GM19043 (cell line): ENCODE measurements around the gene CNR1.
"Not testable (repeated sequence)": the region's sequence is repeated elsewhere in the genome, so short reads cannot be mapped to it uniquely, and the experiment has no call there.

ENCODE experiments used
- ATAC-seq: cut with Tn5 transposase; IDR thresholded peaks from one replicate; pipeline ENCODE4 v1.9.1; 2021; ENCODE audit warnings: low read depth; ENCODE audit not compliant: unreplicated experiment

The CNR1 gene

DNA sequence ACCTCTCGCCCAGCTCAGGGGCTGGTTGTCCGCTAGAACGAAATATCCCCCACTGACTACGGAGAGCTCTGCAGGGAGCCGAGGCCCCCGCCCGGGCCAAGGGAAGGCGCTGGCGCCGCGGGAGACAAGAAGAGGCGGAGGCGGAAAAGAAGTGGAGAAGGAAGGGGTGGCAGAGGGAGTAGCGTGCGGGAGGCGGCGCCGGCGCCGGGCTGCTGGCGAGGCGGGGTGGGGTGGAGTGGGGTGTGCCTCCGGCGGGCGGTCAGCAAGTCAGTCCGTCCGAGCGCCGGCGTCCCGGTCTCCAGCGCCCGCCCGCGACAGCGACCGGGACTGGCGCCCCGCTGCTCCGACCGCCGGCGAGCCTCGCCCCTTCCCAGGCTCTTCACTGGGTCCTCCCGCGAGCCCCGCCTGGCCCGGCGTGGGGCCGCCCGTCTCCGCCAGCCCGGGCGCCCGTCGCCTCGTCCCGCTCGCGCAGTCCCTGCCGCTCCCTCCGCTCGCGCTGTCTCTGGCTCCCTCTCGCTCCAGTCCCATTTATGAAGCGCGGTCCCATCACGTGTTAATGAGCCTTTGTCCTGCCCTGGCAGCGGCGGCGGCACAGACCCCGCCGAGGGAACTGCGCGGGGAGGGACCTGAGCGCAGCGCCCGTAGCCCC is at the start of gene CNR1:
Gene CNR1, minus strand, starts transcription at position 504 of the 649 bp plus-strand sequence. CDS start 21,073 bp downstream, outside the sequence.
- ATAC-seq: peak; percentile 40

DNA sequence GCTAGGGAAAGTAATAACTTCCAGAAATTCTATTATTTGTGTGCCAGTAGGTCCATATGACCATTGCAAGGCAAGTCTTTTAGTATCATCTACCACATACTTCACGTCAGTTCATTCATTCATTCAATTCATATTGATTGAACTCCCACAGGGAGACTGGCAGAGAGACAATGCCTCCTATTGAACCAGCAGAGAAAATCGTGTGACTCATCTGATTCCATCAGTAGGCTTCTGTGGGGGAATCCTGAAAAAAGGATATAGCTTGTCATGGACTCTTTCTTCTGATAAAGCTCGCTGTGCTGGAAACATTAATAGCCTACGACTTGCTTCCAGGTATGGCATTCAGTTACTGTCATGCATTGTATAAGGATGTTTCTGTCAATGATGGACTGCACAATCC is 45.3 kb upstream of the CNR1 start:
- ATAC-seq: no peak

DNA sequence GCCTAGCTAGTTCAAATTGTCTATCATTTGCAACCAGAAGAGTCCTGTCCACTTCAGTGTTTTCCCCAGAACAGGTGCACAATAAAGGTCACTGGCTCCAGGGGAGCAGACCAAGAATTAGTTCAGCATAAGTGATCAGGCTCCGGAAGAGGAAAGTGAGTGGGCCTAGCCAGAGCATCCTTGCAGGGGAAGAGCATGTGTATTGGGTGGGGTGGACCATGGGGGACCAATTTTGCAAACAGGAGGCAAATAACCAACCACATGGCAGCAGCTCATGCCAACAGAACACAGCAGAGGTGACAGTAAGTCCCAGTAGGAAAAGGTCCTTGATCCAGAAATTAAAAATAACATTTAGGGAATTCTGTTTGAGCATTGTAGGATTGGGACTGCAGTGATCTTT is 43.2 kb upstream of the CNR1 start:
- ATAC-seq: no peak

DNA sequence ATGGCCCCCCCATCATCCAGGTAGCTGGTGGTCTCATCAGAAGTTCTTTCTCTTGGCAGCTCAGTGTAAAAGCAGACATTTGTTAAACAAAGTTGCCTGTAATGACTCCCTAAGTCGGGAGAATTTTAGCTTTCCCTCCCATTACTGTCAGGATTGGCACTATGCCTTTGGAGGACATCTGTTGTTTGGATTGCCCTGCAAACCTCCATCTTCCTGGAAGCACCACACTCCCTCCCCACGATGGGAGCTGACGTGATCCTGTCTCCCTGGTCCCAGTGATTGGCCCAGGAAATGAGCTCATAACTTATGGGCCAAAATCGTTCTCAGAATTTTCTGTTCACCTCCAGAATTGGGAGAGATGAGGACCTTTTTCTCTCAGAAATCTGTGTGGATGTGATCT is 42.6 kb upstream of the CNR1 start:
- ATAC-seq: no peak

DNA sequence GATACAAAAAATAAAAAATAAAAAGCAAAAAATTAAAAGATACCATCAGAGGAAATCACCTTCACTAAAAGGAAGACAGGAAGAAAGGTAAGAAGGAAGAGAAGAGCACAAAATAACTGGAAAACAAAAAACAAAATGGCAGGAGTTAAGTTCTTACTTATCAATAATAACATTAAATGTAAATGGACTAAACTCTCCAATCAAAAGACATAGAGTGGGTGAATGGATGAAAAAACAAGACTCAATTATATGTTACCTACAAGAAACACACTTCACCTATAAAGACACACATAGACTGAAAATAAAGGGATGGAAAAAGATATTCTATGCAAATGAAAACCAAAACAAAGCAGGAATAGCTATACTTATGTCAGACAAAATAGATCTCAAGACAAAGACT is 35.6 kb upstream of the CNR1 start:
- not testable (repeated sequence) for ATAC-seq

DNA sequence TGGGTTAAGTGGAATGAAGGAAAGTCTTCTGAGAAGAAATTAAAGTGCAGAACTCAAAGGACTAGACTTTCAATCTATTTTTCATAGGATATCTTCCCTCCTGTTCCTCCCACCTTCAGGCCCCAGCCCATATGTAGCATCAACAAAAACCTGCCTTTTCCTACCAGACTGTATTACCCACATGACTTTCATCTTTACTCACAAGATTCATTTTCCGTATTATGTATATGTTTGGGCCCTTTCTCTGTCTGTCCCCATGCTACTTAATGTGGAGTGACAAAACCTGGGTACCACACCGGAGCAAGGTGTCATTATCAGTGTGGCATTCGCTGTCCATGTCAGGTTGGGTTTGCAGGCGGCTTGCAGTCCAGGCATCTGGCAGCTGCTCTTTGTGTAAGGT is 18.8 kb upstream of the CNR1 start:
- ATAC-seq: no peak

DNA sequence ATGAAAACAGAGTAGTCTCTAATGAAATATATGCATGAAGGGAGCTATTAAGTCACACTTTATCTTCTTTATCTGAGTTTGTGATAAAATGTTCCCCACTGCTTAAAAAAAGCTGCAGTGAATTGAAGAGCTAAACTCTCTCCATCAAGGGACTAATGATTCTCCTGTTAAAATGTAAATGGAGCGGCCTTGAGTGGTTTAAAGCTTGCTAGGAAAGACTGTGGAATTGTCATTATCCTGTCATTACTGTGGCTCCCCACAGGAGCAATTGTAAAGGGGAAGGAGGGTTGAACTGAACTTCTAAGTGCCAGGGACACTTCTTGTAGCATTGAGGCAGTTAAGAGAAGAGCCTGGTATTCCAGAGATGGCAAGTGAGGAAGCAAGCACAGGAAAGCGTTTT is 17.3 kb upstream of the CNR1 start:
- no peak for ATAC-seq

DNA sequence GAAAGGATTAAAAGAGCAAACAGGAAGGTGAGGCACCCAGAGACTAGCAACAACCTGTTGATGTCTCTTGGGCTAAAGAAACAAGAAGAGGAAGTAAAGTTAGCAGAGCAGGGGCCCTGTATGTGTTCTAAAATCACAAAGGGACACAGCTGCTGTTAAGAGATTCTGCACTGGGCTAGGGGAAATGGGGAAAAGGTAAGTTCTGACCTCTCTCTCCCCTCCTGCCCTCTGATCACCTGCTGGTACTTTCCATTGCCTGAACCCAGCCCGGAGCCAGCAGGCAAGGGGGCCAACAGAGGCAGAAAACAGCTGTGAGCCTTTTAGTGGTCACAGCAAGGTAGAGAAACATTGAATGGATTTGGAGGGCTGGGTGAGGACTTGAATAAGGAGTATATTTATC is 13.5 kb upstream of the CNR1 start:
- peak; percentile 56 for ATAC-seq

DNA sequence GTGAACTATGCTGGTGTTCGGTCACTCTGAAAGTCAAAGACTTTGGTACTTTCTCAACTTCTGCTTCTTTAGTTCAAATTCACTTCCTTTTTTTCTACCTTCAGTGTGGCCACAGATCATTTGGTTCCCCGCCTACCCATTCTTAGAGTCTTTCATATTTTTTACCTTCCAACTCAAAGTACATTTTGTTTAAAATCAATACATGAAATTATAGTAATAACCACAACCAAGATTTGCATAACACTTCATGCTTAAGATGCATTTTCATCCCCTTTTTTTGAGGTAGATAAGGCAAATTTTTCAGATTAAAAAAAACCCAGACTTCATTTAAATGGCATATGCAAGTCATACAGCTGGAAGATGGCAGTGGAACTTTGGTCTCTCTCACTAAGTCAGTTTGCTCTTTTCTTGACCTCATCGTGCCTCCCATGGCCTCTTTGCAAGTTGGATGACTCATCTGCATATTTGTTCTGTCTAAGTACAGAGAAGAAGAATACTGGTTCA is 11.9 kb upstream of the CNR1 start:
- ATAC-seq: peak; percentile 71

DNA sequence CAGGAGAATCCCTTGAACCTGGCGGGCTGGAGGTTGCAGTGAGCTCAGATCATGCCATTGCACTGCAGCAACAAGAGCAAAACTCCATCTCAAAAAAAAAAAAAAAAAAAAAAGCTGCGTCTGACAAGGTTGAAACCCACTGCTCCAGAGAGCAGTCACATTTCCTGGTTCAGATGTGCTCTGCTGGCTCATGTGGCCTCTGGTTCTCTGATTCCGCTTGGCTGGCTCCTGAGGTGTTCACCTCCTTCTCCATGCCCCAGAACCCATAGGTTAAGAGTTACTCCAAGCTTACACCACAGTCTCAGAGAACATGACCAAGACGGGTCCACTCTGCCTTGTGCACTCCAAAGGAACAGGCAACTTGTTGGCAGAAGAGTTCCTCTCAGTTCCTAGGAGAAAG is 8.8 kb upstream of the CNR1 start:
- ATAC-seq: peak; percentile 24

DNA sequence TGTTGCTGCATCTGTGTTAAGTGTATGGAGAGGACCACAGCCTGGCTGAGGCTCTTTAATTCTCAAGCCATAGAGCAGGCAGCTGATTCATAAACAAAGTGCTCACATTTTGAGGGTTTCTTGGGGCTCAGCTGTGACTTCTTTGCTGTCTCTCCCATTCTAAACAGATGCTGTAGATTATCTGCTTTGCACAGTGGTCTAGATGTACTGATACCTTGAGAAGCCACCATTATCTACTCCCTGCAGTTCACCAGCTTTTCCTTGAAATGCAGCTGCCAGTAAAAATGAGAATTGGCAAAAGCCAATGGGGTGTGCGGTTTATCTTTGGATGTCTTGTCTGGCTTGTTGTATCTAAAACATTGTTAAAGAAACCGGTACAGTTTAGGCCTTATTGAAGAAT is 5.2 kb upstream of the CNR1 start:
- no peak for ATAC-seq

DNA sequence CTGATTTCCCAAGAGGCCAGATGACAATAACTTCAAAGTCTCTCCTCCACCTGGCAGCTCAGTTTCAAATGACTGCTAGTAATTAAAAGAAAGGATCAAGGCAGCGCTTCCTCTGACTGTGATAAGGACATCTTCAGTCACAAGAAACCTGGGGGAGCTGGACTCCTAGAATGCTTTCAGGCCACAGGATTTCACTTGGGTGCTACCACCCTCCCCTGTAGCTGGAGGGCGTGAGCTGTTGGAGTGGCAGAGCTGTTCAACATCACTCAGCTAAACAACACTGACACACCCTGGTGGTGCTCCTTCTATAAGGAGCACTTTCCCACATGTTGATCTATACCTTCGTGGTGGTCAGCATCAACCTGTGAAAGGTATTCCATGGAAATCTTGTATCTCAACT is 2.2 kb upstream of the CNR1 start:
- ATAC-seq: no peak

DNA sequence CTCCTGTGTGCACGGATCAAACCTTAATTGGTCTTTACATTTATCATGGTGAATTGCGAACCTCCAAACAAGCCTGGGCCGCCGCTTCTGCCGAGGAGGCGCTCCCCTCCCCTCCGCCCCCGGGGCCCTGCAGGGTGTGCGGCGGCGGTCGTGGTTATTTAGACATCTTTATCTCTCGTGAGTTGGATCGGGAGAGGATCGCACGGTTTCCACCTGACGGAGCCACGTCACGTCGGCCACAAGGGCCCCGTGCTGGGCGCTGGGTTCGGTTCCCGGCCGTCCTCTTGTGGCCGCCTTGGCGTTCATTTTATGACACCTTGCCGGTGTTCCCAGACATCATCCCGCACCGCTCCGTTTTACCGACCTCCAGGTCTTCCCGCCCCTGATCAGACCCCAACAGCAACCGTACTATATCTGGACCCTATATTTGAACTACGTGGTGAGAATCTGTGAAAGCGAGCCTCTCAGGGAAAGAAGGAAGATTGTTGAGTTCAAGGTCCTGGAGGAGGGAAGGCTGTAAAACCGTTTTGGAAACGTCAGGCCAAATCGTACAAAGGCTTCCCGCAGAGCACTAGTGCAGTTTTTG is 1.3 kb upstream of the CNR1 start:
- ATAC-seq: peak; percentile 17

DNA sequence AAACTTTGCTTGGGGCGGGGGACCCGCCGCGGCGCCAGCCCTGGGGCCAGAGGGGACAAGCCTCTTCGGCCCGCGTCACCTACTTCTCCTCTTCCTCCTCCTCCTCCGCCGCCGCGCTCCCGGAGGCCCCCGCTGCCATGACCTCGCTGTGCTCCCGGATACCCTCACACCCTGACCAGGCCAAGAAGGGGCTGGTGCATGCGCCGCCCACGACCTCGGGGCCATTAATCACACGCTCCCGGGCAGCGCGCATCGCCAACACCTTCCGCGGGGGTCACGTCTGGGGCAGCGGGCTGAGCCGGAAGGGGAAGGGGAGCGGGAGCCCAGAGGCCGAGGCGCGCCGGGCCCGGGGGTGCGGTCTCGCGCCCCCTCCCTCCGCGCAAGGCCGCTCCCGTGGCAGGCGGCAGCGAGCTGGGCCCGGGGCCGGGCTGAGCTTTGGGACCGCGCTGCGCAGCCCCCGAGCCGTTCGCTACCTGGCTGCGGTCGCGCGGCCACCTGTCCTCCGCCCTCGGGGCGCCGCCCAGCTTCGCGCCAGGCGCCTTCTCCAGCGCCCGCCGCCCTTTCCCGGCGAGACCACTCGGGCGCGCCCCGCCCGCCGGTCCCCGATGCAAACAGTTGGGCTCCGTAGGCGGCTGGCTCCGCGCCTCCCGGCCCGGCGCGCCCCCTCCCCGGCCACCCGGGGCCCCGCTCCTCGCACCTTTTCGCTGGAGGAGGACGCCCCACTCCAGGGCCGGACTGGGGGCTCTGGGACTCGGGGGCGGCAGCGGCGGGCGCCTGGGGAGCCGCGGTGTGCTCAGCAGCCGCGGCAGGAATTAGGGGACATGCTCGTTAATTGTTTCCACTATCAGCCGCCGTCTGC is 575 bp upstream of the CNR1 start:
- ATAC-seq: peak; percentile 29

DNA sequence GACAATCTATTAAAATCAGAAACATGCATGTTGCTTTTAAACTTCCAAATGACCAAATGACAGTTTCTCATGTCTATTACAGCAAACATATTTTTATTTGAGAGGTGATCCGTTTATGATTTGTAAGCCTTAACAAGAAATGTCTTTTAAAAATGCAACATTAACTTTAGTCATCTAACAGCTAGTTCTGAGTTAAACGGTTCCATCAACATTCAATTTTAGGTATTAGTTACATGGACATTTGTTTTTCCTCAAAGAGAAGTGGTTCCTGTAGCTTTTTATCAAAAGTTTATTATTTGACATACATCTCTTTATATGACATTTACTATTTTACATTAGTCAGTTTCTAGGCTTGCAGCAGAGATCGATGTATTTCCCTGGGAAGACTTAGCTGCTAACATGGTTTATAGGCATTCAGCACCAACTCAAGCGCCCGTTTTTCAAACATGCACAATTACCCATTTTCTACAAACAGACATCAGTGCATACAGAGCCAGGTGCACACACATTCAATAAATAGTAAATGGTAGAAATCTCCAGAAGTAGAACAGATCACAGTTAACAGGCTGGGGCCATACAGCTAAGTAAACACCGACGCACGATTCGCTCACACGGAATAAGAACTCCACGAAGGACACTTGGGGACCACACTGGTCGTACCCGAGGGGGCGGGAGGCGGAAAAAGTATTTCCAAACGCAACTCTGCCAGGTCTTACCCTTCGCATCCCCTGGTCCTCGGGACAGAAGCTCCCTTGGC is 882 bp downstream of the CNR1 start:
- no peak for ATAC-seq

DNA sequence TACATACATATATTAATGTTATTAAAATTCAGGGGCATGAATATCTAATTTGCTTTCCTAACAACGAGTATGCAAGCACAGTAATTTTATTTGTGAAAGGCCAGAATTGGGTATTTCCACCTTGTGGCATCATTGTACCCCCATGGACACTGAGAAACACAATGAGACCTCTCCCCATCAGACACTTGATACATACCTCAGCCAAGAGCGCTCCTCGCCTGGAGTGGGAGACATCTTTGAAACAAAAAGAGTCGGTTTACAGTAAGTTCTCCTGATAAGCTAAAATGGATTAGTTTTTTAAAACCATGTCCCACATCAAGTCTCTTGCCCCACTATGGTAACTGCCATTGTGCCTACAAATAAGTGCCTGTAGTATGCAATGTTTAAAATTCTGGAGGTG is 2.1 kb downstream of the CNR1 start:
- ATAC-seq: no peak

DNA sequence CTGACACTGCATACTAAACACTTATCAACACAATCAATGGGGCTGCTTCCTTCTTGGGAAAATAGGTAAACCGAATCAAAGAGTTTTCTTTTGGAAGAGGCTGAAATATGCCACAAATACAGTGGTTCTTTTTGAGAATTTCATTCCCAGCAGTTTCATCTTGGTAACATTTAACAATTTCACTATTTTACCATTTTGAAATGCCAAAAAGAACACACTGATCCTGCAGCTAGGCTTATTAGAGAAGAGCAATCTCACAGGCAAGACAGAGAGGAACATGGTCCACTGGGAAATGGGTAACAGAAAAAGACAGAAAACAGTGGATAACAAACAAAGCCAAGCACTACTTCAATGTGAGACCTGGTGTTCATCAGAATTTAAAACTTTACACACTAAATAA is 2.5 kb downstream of the CNR1 start:
- no peak for ATAC-seq

DNA sequence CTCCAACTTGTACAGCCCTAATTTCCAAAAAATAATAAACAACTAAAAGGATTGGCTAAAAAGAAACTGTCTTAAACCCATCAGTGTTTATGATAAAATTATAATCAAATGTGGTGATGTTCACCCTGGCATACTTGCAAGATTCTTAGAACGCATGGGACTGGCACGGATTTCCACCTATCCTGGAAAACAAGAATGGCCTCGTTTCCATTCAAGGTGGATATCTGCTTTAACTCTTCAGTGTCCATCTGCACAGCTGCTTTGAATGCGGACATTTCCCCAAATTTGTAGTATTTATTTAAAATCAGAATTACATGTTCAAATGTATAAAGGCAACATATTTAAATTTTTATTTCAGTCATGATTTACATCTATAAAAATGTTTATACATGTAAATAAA is 4.2 kb downstream of the CNR1 start:
- no peak for ATAC-seq

DNA sequence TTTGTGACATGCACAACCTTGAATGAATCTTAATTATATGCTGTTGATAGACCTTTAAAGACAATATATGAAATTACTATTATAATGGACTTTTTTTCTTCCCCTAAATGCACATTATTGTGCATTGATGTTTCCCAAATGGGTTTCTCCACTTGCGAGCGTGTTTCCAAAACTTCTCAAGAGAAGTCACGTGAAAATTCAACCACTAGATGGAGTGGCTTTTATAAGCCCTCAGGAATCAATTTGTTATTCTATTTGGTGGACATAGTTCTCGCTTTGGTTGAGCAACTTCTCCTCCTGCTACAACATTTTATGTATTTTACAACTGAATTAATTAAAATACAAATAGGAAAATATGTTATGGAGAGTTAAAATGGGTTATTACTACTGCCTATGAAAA is 9.0 kb downstream of the CNR1 start:
- ATAC-seq: no peak

DNA sequence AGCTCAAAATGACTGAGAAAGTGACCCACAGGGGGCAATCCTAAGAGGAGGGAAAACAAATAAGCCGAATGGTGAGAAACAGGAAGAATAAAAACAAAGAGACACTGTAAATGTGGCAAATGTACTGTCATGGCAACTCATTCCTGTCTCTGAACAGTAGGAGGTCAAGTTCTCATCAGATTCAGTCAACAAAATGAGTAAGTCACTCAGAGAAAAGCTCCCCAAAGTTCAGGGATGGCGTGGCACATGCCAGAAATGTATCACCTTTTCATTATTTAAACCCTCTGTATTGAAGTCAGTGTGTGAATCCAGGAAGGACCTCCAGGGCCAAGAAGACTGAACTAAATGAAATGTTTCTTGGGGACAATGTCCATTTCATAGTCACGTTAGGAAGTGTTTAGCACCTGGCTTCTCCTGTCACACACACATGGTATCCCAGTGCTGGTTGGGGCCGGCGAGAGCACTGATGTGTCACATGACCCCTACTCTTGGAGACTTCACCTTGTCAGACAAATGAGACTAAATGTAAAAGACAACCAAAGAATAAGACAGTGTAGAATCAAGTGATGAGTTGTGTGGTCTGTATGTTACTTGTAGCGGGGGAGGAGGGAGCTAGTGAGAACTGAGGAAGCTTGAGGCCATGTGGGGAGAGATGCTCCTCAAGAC is 20.7 kb downstream of the CNR1 start:
- no peak for ATAC-seq
